Stimulated activated CD8-positive, alpha-beta memory T cell treated with anti-CD3 and anti-CD28 coated beads, Interleukin-15, amount 100 ng/mL, for 48 hours (primary cell): Measurements from ENCODE around the gene UBQLN1.

Experiments
- DNase-seq, 2 donors: peaks; one replicate each; pipeline ENCODE4 v3.0.0-alpha.2; 2020; ENCODE audit warnings: low read depth in 2 of 2

UBQLN1 gene

DNA sequence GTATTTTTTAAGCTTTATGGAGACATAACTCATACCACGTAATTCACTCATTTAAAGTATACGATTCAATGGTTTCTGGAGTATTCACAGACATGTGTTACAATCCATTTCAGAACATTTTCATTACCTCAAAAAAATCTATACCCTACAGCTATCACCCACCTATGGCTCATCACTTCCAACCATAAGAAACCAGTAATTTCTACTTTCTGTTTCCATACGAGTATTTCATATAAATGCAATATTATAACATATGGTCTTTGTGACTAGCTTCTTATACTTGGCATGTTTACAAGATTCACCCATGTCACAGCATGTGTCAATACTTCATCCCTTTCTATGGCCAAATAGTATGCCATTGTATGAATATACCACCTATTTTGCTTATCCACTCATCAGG, 18.8 kb downstream of the UBQLN1 start:
- DNase-seq: no peak

DNA sequence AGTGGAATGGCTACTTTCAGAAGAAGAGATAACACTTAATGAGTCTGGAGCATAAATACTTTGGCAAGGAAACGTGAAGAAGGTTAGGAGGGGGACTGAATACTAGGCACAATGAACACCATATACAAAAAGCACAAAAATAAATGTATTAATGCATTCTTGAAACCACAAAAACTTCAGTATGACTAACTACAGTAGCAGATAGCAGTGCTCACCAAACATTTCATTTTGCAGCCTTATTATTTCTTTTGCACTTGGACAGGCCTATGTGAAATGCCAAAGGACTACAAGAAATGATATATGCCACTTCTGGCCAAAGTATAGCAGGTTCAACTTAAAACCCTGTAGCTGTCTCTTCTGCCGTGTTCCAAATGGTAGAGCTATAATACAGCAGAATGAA, 26.3 kb downstream of the UBQLN1 start:
- DNase-seq: no peak

DNA sequence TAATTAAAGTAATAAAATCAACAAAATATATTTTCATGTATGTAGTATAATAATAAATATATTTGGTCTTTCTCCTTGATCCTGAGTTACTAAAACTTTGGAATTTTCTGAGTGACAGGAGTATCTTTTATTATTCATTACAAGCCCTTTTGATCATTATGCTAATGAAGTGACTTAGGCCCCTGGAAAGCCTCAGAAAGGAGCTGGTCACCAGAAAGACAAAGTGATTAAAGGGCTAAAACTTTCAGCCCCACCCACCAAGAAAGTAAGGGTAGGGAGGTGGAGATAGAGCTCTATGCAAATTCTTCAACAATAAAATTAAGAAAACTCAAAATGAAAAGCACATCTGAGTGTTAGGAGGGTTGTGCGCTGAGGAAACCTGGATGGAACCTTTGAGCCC, 27.5 kb downstream of the UBQLN1 start:
- no peak for DNase-seq

DNA sequence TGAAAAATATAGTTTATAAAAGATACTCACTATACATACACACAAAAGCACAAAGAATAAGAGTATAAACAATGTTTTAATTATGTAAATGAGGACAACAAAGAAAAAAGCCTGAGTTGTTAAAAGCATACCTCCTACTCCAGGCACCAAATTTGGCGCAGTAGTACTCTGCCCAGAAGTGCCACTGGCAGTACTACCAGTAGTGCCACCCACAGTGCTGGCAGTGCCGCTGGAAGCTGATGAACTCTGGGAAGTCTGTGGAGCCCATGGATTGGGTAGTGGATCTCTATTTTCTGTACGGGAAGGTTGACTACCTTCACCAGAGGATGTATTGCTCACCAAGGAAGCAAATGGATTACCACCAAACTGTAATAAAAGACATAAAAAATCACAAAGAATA, 30.2 kb downstream of the UBQLN1 start:
- no peak for DNase-seq

DNA sequence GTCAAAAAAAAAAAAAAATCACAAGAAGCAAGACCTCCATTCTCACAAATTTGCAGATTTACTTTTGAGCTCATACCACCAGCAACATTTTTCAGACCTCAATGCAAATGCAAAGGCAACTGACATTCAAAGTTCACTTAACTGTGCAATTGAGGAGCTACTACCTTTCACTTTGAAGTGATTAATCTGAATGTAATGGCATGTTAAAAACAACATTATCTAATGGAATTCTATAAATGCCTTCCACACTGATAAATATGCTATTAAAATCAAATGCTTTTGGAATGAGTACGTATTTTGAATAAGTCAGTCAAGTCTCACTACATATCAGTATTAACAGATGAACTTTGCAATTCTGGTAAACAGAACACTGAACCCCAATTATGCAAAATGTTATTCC, 32.3 kb downstream of the UBQLN1 start:
- DNase-seq: no peak

DNA sequence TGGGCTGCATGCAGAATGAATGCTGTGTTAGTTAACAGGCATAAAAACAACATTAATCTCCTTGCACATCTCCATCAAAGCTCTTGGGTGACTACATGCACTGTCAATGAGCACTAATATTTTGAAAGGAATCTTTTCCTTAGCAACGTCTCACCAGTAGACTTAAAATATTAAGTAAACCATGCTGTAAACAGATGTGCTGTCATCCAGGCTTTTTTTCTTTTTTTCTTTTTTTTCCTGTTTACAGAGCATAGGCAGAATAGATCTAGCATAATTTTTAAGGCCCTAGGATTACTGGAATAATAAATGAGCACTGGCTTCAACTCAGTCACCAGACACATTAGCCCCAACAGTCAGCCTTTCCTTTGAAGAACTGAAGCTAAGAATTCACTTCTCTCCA, 36.3 kb downstream of the UBQLN1 start:
- no peak for DNase-seq

DNA sequence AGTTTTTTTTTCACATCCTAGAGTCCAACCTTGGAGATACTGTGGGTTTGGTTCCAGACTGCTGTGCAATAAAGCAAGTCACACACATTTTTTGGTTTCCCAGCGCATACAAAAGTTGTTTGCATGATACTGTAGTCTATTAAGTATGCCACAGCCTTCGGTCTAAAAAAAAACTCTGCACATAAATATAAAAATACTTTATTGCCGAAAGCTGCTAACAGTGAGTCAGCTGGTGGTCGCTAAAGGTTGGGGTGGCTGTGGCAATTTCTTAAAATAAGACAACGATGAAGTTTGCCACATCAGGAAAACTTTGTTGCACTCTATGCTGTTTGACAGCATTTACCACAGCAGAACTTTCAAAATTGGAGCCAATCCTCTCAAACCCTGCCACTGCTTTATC, 37.4 kb downstream of the UBQLN1 start:
- DNase-seq: no peak

DNA sequence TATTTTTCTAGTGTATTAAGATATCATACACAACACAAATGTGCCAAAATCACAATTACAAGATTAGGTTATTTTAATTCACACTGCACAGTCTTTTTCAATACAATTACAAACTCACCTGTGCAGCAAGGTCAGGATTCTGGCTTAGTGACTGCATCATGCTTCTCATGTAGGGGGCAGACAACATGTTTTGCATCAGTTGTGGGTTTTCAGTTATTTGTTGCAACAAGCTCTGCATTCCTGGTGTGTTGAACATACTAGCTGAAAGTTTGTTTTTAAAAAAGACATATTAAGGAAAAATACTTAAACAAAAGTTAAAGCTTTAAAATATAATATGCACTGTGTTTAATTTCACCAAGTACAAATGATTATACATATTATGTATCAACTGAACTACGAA, 38.7 kb downstream of the UBQLN1 start:
- no peak for DNase-seq

DNA sequence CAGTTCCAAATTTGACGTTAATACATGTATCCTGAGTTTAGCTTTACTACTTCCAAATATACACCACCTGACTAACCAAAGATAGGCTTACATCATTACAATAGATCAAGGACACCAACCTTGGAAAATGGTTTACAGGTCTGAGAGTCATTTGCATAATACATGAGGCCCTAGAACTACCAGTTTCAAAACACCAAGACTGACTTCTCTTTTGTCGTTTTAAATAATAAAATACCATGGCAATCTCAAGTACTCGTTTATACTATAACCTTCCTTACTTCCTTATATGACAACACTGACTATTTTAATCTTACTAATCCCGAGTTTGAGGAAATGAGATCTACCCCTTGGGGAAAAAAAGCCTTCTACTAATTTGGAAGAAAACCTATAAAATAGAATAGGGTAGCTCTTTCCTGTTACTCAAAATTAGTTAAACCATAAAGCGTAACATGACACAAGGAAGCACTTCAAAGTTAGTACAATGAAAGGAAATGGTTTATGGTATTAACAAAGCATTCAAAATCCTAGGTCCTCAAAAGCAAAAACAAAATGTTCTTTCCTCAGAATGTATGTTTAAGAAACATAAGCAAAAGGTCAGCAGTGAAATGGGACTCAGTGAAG, 42.1 kb downstream of the UBQLN1 start:
- no peak for DNase-seq

DNA sequence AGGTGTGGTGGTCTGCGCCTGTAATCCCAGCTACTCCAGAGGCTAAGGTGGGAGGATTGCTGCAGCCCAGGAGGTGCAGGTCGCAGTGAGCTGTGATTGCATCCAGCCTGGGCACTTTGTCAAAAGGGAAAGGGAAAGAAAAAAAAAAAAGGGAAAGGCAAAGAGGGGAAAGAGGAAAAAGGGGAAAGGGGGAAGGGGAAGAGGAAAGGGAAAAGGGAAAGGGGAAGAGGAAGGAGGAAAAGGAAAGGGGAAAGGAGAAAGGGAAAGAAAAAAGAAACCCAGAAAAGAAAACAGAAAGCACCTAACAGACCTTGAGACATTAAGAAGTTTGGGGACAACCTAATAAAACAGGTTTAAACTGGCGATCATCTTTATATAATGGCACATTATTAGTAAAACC, 44.8 kb downstream of the UBQLN1 start:
- DNase-seq: no peak

DNA sequence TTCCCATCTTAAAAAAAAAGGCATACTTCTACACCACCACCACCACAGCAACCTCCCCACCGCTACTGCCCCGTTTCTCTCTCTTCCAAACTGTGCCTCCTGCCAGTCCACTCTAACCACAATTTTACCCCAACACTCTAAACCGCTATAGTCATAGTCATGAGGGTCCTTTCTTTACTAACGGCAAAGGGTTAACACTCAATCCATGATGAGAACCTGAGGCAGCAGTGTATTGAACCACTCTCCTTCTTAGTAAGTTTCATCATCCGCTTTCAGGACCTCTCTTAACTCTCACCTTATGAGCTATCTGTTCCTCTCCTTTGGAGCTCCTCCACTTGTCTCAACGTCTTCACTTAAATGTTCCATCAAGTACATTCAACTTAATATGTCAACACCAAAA, 50.8 kb downstream of the UBQLN1 start:
- no peak for DNase-seq

DNA sequence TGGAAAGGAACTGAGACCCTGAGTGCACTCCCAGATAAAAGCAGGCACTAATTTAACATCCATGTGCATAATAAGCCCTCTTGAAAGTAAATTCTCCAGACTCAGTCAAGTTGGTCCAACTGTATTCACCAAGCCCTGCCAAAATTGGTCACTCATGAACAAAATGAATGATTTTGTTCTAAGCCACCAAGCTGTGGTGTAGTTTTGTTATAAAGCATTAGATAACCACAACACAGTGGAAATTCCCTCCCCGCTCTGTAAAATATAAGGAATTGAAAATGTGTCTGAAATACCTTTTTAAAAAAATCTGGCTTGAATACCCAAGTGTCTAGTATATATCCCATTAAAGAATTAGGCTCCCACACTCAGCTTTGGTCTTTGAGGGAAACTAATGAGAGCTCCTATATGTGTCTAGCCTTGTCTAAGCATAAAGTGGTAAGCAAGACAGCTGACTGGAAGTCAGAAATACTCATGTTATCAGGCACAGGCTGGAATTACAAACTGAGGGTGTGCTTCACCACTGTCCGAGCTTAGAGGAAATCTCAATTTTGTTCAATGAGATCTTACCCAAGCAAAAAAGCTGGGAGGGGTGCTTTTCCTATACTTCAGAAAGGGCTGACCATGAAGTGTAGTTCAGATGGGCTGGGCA, 51.6 kb downstream of the UBQLN1 start:
- no peak for DNase-seq

DNA sequence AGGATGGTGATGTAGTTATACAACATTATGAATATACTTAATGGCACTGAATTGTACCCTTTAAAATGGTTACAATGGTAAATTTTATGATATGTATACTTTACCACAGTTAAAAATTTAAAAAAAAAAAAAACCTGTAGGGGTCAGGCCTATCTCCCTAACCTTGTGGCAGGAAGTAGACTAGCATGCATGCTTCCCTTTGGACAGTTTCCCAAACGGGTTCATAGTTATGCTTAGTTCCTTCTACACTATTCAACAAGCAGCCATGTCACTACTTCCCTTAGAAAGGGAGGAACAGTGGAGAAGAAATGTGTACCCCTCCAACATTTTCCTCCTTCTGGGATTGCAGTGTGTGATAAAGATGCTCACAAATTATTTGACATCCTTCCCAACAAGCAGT, 52.3 kb downstream of the UBQLN1 start:
- DNase-seq: no peak

DNA sequence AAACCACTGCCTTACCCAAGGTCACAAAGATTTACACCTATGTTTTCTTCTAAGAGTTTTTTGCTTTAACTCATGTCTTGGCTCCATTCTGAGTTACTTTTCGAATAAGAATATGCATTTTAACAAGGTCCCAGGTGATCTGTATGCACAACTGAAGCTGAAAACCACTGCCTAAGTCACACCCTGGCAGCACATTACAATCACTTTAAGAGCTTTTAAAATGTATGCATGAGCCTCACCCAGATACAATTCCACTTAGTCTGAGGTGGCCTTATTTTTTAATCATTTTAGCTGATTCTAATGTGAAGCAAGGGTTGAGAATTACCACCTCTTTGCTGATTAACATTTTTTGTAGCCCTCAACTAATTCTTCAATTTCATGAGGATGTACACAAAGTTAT, 55.3 kb downstream of the UBQLN1 start:
- no peak for DNase-seq

DNA sequence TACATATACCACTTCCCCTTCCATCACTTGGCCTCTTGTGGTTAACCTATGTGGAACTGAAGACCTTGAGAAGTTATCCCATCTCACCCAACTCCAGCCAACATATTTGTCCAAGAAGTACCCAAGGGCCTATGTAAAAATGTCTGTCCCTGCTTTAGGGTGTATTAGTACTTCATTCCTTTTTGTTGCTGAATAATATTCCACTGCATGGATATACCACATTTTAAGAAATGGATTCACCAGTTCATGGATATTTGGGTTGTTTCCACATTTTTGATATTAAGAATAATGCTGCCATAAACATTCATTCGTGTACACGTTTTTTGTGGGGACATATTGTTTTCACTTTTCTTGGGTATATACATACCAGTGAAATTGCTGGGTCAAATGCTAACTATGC, 56.2 kb downstream of the UBQLN1 start:
- no peak for DNase-seq

DNA sequence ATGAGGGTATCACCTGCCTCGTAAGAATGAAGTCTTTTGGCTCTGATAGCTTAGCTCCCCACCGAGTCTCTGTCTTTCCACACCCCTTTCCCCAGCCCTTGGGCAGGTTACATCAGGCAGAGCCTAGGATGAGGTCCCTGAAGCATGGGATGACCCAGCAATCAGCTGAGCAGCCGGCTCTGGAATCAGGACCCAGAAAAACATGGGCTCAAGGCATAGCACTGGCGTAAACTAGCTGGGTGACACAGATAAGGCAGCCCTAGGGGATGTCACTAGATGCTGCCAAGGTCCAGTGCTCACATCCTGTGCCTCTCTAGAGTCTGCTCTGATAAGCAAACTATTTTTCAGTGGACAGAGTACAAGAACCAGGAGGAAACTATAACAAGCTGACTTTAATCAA, 58.2 kb downstream of the UBQLN1 start:
- DNase-seq: no peak

DNA sequence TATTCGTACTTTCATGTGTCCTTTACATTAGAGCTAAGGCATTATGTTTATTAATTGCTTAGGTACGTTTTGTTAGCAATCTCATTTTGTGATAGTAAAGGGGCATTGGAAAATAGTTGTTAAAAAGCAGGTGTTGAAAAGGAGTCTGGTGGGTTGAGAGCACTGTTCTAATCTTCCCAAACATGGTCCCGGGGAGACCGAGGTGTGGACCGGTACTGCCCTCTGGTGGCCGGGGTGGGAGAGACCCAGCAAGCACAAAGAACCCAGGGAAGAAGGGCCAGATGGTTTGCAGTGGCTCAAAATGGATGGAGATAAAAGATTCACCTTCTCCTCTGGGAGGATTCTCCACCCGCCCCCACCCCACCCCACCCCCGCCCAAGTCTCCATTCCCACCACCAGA, 58.7 kb downstream of the UBQLN1 start:
- DNase-seq: peak; percentile 43 to 47

DNA sequence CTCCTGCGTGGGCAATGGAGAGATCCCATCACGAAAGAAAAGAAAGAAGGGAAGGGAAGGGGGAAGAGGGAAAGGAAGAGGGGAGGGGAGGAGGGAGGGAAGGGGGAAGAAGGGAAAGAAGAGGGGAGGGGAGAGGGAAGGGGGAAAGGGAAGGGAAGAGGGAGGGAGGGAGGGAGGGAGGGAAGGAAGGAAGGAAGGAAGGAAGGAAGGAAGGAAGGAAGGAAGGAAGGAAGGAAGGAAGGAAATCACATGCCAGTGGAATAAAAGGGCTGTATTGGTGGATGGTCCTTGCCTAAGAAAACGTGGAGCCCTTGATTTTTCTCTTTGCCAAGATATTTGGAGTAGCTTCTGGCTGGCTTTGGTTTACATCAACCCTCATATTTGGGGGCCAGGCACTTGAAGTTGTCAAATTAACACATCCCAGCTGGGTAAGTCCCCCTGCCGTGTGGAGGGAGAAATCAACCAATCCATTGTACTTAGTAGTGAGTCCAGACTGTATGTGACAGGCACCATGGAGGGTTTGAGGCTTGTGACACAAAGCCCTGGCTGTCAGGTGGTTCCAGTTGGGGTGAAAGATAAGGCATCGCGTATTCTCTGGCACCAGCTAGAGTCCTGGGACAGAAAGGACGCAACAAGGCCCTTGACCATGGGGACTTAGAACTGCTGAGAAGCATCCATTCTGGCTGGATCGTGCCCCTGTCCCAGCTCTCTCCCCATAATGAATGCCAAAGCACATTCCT, 61.1 kb downstream of the UBQLN1 start:
- no peak for DNase-seq

DNA sequence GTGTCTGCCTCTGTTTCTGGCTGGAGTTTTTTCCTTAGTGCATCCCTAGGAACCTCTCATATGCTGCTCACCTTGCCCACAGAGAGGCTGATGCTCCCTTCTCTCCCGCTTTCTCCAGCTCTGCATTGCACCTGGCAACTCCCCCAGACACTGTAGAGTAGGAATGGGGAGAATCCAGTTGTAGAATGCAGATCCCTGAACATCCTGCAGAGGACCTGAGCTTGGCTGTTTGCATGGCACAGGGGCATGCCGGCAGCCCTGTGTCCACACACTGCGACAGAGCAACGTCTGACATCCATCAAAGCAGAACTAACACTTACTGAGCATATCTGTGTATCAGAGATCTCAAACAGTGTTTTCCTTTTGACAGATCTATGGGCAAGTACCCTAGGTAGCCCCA, 65.0 kb downstream of the UBQLN1 start:
- no peak for DNase-seq

DNA sequence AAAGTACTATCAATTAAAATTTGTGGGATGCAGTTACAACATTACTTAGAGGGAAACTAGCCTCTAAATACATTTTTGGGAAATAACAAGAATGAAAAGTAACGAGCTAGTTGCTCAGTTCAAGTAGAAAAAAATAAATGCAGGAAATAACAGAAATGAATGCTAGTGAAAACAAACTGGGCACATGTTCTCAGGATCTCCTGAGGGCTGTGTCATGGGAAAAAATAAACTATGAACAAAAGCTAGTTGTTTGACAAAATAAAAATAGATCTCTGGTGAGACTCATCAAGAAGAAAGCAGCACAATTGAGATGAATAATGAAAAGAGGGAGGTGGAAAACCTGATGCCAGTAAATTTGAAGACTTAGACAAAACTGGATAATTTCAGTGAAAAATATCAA, 68.5 kb downstream of the UBQLN1 start:
- DNase-seq: no peak

DNA sequence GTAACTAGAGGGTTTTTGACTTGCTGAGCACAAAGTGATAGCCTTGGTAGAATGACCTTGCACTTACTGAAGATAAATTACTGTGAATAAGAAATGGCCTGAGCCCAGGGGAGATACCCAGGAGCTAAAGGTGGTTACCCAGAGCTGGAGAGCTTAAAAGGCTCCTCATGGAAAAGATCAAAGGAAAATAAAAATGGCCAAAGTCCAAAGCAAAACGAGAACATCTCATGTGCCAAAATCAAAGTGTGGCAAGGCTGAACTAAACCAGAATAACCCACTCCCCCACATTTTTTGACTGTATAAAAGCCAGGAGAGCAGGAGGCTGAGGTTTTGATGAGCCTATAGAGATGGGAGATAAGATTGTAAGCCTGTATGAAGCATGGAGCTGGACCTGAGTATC, 70.4 kb downstream of the UBQLN1 start:
- no peak for DNase-seq

DNA sequence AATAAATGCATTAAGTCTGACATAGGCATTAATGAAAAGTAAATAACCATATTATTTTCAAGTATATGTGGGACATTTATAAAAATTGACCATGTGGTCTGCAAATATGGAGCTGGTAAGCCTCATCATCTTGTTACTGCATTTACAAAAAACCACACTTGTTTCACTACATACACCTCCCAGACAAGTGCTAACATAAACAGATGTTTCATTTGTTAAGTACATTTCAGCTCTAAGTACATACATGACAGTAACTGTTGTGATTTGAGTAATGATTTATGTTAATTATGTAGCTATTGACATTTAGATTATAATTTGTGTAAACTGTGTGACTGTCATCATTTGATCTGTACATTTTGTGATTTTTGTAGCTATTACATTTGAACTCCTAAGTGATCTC, 70.9 kb downstream of the UBQLN1 start:
- no peak for DNase-seq

DNA sequence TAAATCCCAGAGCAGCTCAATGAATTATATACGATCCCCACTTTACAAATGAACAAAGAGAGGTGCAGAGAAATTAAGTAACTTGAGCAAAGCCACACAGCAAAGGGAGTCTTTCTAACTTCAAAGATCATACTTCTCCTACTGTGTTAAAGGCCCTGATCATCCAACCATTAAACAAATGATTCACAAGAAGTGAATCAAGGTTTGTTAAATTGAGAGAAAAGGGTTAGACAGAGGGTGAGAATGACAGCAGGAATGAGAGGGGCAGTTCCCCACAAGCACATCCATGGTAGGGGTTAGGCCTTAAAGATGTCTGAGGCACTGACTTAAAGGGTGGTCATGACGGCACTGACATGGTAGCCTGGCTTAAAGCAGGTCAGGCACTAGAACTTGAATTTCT, 74.1 kb downstream of the UBQLN1 start:
- no peak for DNase-seq
